ENCODE results near the gene UVRAG. TPM values are rescaled to one million over a fixed set of nuclear protein-coding genes. Genes with fewer than 3 reads are reported as not detected.

Gene UVRAG
- total RNA-seq, 1 donor from 2014 or later, result 34.0 TPM

GRCh38 chr11:75841739-75842138 is 26.7 kb downstream of the UVRAG start:
- H3F3A ChIP-seq (ENCODE audit: low read depth), result no peaks in the 10 kb centered on the region
- no peak overlapping the region for H3K27ac ChIP-seq
- no peak overlapping the region for H2AFZ ChIP-seq (replicated peaks)
- Mint-ChIP-seq H3K9me3 (peaks cover 3% of the 10 kb centered on the region), H3K36me3 (peaks cover 3% of the 10 kb centered on the region), H3K4me1 (peaks cover 3% of the 10 kb centered on the region), H3K4me3 (no peak overlapping the region), H3K27ac (no peak overlapping the region), H3K27me3 (ENCODE audit: insufficient read depth, low read depth) (no peaks in the 10 kb centered on the region)
- no peaks in the 10 kb centered on the region for H3K4me1 ChIP-seq
- H3K4me2 ChIP-seq, result no peak overlapping the region
- no peak for TF ChIP-seq CTCF (IDR thresholded peaks at IDR 0.05)
- TF ChIP-seq EZH2 (IDR thresholded peaks at IDR 0.05), result no peak
- no peak overlapping the region for H3K4me3 ChIP-seq
- no peak overlapping the region for H3K9ac ChIP-seq
- H3K36me3 ChIP-seq, result no peaks in the 10 kb centered on the region
- DNase-seq (ENCODE audit: low spot score), result no peak
- no peaks in the 10 kb centered on the region for H3K27me3 ChIP-seq
- peaks cover 5% of the 10 kb centered on the region for H4K20me1 ChIP-seq (ENCODE audit: low read depth)
- H3K9me3 ChIP-seq (ENCODE audit: low read depth), result no peaks in the 10 kb centered on the region
- H3K79me2 ChIP-seq (ENCODE audit: low read depth), result peaks cover 45% of the 10 kb centered on the region

GRCh38 chr11:75845324-75845723 is 30.3 kb downstream of the UVRAG start:
- H3K27ac Mint-ChIP-seq, result no peak overlapping the region
- H3K36me3 ChIP-seq, result no peaks in the 10 kb centered on the region
- no peak overlapping the region for H3K4me3 ChIP-seq
- H2AFZ ChIP-seq (replicated peaks), result no peak overlapping the region
- no peak overlapping the region for H3K4me3 Mint-ChIP-seq
- peaks cover 3% of the 10 kb centered on the region for H3K36me3 Mint-ChIP-seq
- H3K4me1 Mint-ChIP-seq, result peaks cover 10% of the 10 kb centered on the region
- H3K9me3 ChIP-seq (ENCODE audit: low read depth), result no peaks in the 10 kb centered on the region
- H3K9me3 Mint-ChIP-seq, result peaks cover 3% of the 10 kb centered on the region
- H3K79me2 ChIP-seq (ENCODE audit: low read depth), result peaks cover 46% of the 10 kb centered on the region
- H3K4me1 ChIP-seq, result peaks cover under 1% of the 10 kb centered on the region
- H3K9ac ChIP-seq, result no peak overlapping the region
- TF ChIP-seq CTCF (IDR thresholded peaks at IDR 0.05) (no peak), EZH2phosphoT487 (IDR thresholded peaks at IDR 0.05) (no peak), EZH2 (IDR thresholded peaks at IDR 0.05) (no peak)
- no peaks in the 10 kb centered on the region for H3K27me3 ChIP-seq
- H3K27me3 Mint-ChIP-seq (ENCODE audit: insufficient read depth, low read depth), result no peaks in the 10 kb centered on the region
- H3K27ac ChIP-seq, result no peak overlapping the region
- no peaks in the 10 kb centered on the region for H3F3A ChIP-seq (ENCODE audit: low read depth)
- H3K4me2 ChIP-seq, result no peak overlapping the region
- no peak for DNase-seq (ENCODE audit: low spot score)
- H4K20me1 ChIP-seq (ENCODE audit: low read depth), result no peaks in the 10 kb centered on the region

- no peak overlapping the region for H2AFZ ChIP-seq (replicated peaks)
- no peak overlapping the region for H3K27ac ChIP-seq
- no peak overlapping the region for H3K4me2 ChIP-seq
- no peaks in the 10 kb centered on the region for H3K9me3 ChIP-seq (ENCODE audit: low read depth)
- H3K4me3 Mint-ChIP-seq, result no peak overlapping the region
- peaks cover 6% of the 10 kb centered on the region for H3K36me3 Mint-ChIP-seq
- H3K4me3 ChIP-seq, result no peak overlapping the region
- no peaks in the 10 kb centered on the region for H3K27me3 Mint-ChIP-seq (ENCODE audit: insufficient read depth, low read depth)
- H3K36me3 ChIP-seq, result no peaks in the 10 kb centered on the region
- H3K9me3 Mint-ChIP-seq, result peaks cover 3% of the 10 kb centered on the region
- peaks cover 11% of the 10 kb centered on the region for H3K4me1 ChIP-seq
- DNase-seq (ENCODE audit: low spot score), result no peak
- H3K4me1 Mint-ChIP-seq, result peaks cover 17% of the 10 kb centered on the region
- H3K27ac Mint-ChIP-seq, result no peak overlapping the region
- H3K9ac ChIP-seq, result no peak overlapping the region
- H3K79me2 ChIP-seq (ENCODE audit: low read depth), result peaks cover 27% of the 10 kb centered on the region
- H3F3A ChIP-seq (ENCODE audit: low read depth), result no peaks in the 10 kb centered on the region
- H3K27me3 ChIP-seq, result no peaks in the 10 kb centered on the region
- TF ChIP-seq CTCF (IDR thresholded peaks at IDR 0.05) (no peak), EZH2 (IDR thresholded peaks at IDR 0.05) (no peak), EZH2phosphoT487 (IDR thresholded peaks at IDR 0.05) (no peak)
- peaks cover 8% of the 10 kb centered on the region for H4K20me1 ChIP-seq (ENCODE audit: low read depth)
Measured at GRCh38 chr11:75849894-75850293, 34.9 kb downstream of the UVRAG start.

Measured in neural progenitor cell (in vitro differentiated cells).